Measurements from ENCODE around the gene NUPR1. TPM values are rescaled to one million over a fixed set of nuclear protein-coding genes. Genes with fewer than 3 reads are reported as not detected.

Gene NUPR1
- polyA plus RNA-seq, 4 donors = 11.7 to 84.7 (median 12.3) TPM

Other genes with a start within 250 kb of the NUPR1 start
- 10 to 100 TPM in 3 of 4 donors, 1 to 10 TPM in 1; 7.6 to 21.7 (median 15.8) TPM for gene SBK1, start 246.4 kb downstream of the NUPR1 start, polyA plus RNA-seq (ENCODE audit: insufficient read length in 4 of 4)
- 1 to 10 TPM in 3 of 4 donors, under 1 TPM in 1; 0.38 to 3.0 (median 1.8) TPM for gene NPIPB6, start 175.5 kb downstream of the NUPR1 start, polyA plus RNA-seq (ENCODE audit: insufficient read length in 4 of 4)
- 10 to 100 TPM; 71.6 to 83.8 (median 77.7) TPM for gene EIF3CL, start 135.1 kb downstream of the NUPR1 start, polyA plus RNA-seq (ENCODE audit: insufficient read length in 4 of 4)
- gene NPIPB7, start 66.6 kb downstream of the NUPR1 start, polyA plus RNA-seq (ENCODE audit: insufficient read length in 4 of 4) = 1 to 10 TPM in 1 of 4 donors, not detected in 3; 1.1 TPM
- 10 to 100 TPM; 28.4 to 47.6 (median 31.9) TPM for gene CLN3, start 46.9 kb downstream of the NUPR1 start, polyA plus RNA-seq (ENCODE audit: insufficient read length in 4 of 4)
- gene APOBR, start 44.3 kb downstream of the NUPR1 start, polyA plus RNA-seq (ENCODE audit: insufficient read length in 4 of 4) = 1 to 10 TPM in 1 of 4 donors, under 1 TPM in 3; 0.50 to 1.1 (median 0.76) TPM
- not detected for gene IL27, start 32.1 kb downstream of the NUPR1 start, polyA plus RNA-seq (ENCODE audit: insufficient read length in 4 of 4)
- gene SGF29, start 14.9 kb upstream of the NUPR1 start, polyA plus RNA-seq (ENCODE audit: insufficient read length in 4 of 4) = 10 to 100 TPM; 20.1 to 25.4 (median 20.9) TPM
- gene SULT1A2, start 58.1 kb upstream of the NUPR1 start, polyA plus RNA-seq (ENCODE audit: insufficient read length in 4 of 4) = 1 to 10 TPM in 3 of 4 donors, under 1 TPM in 1; 0.73 to 2.2 (median 1.9) TPM
- gene SULT1A1, start 71.1 kb upstream of the NUPR1 start, polyA plus RNA-seq (ENCODE audit: insufficient read length in 4 of 4) = 10 to 100 TPM; 17.9 to 26.6 (median 24.4) TPM
- 1 to 10 TPM in 1 of 4 donors, under 1 TPM in 1, not detected in 2; 0.40 to 2.6 TPM for gene NPIPB8, start 99.1 kb upstream of the NUPR1 start, polyA plus RNA-seq (ENCODE audit: insufficient read length in 4 of 4)
- gene EIF3C, start 172.5 kb upstream of the NUPR1 start, polyA plus RNA-seq (ENCODE audit: insufficient read length in 4 of 4) = 100 to 1,000 TPM; 373 to 630 (median 499) TPM
- gene NPIPB9, start 212.8 kb upstream of the NUPR1 start, polyA plus RNA-seq (ENCODE audit: insufficient read length in 4 of 4) = 1 to 10 TPM in 3 of 4 donors, under 1 TPM in 1; 0.70 to 3.8 (median 1.9) TPM